ENCODE results near the gene RPUSD4.

RPUSD4 gene

GRCh38 chr11:126224647-126225294 is 13.3 kb upstream of the RPUSD4 start:
- no peak for TF ChIP-seq CTCF (conservative IDR thresholded peaks at IDR 0.05)
- no peak for TF ChIP-seq ZFX (IDR thresholded peaks at IDR 0.05)
- H3K27ac ChIP-seq = no peak overlapping the region

- H3K27ac ChIP-seq = no peak overlapping the region
- TF ChIP-seq ZFX (IDR thresholded peaks at IDR 0.05) (no peak), CTCF (conservative IDR thresholded peaks at IDR 0.05) (no peak)
These were observed 8.1 kb upstream of the RPUSD4 start for GRCh38 chr11:126219547-126219946.

GRCh38 chr11:126217491-126217890 is 6.0 kb upstream of the RPUSD4 start:
- no peak overlapping the region for H3K27ac ChIP-seq
- no peak for TF ChIP-seq CTCF (conservative IDR thresholded peaks at IDR 0.05)
- TF ChIP-seq ZFX (IDR thresholded peaks at IDR 0.05) = no peak

GRCh38 chr11:126216526-126217305 is 5.3 kb upstream of the RPUSD4 start:
- H3K27ac ChIP-seq = no peak overlapping the region
- TF ChIP-seq CTCF (conservative IDR thresholded peaks at IDR 0.05) (no peak), ZFX (IDR thresholded peaks at IDR 0.05) (no peak)

GRCh38 chr11:126214841-126215240 is 3.4 kb upstream of the RPUSD4 start:
- no peak for TF ChIP-seq ZFX (IDR thresholded peaks at IDR 0.05)
- TF ChIP-seq CTCF (conservative IDR thresholded peaks at IDR 0.05) = no peak

GRCh38 chr11:126214441-126214840 is 3.0 kb upstream of the RPUSD4 start:
- H3K27ac ChIP-seq = peak overlapping the region; percentile 47
- no peak for TF ChIP-seq ZFX (IDR thresholded peaks at IDR 0.05)
- no peak for TF ChIP-seq CTCF (conservative IDR thresholded peaks at IDR 0.05)

More at GRCh38 chr11:126214841-126215240, 3.4 kb upstream of the RPUSD4 start:
- H3K27ac ChIP-seq = peak overlapping the region; percentile 82

- TF ChIP-seq CTCF (conservative IDR thresholded peaks at IDR 0.05) (no peak), ZFX (IDR thresholded peaks at IDR 0.05) (no peak)
- H3K27ac ChIP-seq = peak overlapping the region; percentile 71
These were observed 725 bp upstream of the RPUSD4 start for GRCh38 chr11:126212089-126212660.

All from C4-2B (cell line).